ENCODE results near the gene HAGH.

The HAGH gene

DNA sequence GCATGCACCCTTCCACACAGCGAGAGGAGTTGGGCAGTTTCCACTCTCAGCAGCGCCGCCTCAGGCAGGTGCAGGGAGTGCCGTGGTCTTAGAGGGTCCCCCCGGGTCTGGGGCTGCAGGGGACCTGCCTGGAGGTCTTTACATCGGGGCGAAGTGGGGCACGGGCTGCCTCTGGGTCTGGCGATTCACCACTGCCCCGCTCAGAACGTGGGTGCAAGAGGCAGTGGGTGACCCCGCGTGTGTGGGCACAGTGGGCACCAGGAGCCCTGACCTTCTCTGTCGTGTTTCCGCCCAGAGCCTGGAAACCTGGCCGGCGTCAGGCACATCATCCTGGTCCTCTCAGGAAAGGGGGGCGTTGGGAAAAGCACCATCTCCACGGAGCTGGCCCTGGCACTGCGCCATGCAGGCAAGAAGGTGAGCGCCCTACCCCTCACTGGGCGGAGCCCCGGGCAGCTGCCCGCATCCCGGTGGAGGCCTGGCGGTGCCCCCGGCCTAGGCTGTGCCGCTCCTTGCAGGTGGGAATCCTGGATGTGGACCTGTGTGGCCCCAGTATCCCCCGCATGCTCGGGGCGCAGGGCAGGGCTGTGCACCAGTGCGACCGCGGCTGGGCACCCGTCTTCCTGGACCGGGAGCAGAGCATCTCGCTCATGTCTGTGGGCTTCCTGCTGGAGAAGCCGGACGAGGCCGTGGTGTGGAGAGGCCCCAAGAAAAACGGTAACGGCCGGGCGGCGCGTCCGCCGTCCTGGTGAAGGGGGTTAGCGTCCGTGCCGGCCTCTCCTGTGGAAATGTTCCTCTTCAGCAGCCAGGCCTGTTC lies 40.2 kb downstream of the HAGH start:
- DNase-seq (ENCODE audit: low read depth), result no peak

DNA sequence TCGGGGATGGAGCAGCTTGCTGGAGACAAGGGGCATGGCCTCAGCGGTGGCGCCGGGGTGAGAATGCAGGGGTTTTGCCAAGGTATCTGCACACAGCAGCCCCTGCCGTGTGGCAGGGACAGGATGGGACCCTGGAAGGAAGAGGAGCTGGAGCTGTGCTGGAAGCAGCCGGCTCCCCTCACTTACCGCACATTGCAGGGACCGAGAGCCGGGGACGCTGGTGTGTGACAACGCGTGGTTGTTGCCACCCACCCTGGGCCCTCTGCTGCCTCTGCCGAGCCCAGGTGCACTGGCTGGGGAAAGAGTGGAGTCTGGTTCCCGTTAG lies 40.8 kb downstream of the HAGH start:
- DNase-seq (ENCODE audit: low read depth), result no peak

DNA sequence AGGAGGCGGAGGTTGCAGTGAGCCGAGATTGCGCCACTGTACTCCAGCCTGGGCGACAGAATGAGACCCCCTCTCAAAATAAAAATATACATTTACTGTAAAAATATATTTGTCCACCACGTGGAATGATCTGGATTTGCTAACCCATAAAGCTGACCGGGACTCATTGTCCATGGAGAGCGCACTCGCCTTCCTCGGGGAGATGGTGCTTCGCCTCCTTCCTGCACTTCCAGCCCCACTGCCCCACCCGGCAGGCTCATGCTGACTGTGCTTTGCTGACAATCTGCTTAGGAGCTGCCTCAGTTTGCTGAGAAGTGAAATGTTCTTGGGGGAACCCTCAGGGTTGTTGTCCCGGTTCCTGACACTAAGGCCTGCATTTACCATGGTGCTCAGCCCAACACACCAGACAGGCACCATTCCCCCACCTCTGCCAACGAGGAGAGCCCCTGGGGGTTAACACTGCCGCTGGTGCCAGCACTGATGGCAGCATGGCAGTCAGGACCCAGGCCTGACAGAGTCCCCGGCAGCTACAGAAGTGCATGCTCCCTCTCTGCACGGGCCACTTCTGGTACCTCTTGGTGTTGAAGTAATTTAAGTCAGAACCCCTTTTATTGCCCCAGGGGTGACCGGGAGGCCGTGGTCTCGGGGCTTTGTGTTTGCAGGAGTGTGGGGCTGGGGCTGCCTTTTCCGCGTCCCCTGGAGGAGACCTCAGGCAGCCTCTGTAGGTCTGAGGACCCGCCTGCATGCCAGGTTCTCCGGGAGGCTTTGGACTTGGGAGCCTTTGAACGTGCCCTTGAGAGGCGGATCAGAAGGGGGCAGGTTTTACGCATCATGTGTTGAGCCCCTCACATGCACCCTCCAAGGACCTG lies 41.4 kb downstream of the HAGH start:
- no peak for DNase-seq (ENCODE audit: low read depth)

DNA sequence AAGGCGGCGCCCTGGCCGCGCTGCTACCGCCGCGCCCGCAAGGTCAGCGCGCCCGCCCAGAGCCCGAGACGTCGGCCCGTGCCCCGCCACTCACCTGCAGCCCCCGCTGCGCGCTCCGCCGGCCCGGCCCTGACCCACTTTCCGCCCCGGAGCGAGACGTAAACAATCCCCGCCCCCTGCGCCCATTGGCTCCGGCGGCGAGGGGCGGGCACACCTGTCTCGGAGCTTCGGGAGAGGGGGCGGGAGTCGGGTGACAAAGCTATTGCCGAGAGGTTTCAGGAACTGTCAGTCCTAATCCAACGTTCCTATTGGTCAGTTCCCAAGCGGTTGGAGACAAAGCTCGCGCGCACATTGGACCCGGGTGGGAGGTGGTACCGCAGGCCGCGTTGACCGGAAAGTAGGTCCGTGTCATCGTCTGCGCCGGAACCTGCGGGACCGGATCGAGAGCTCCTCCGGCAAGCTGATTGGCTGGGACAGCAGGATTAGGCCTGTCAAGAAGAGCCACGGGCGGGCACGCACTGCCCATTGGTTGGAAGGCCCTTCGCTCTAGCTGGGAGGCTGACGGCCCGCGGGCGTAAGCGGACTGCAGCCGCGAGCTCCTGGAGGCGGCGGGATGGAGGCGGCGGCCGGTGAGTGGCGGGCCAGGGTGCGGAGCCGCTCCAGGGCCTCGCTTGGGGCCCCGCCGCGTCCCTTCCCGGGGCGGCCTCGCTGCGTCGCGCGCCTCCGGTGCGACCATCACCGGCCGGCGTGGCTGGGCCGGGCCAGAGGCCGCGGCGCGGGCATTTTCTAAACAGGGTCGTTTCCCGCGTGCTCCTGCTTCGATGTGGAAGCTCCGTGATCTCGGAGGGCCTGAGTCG lies 44.0 kb downstream of the HAGH start, which contains the start of the genes NUBP2 and SPSB3:
NUBP2 (plus strand) TSS at position 553 of the 857 bp plus-strand sequence; CDS start at position 614, 61 bp downstream.
SPSB3 (minus strand) TSS at position 164 of the 857 bp plus-strand sequence. CDS start 1,088 bp downstream, outside the sequence.
- DNase-seq (ENCODE audit: low read depth), result peak; percentile 98

DNA sequence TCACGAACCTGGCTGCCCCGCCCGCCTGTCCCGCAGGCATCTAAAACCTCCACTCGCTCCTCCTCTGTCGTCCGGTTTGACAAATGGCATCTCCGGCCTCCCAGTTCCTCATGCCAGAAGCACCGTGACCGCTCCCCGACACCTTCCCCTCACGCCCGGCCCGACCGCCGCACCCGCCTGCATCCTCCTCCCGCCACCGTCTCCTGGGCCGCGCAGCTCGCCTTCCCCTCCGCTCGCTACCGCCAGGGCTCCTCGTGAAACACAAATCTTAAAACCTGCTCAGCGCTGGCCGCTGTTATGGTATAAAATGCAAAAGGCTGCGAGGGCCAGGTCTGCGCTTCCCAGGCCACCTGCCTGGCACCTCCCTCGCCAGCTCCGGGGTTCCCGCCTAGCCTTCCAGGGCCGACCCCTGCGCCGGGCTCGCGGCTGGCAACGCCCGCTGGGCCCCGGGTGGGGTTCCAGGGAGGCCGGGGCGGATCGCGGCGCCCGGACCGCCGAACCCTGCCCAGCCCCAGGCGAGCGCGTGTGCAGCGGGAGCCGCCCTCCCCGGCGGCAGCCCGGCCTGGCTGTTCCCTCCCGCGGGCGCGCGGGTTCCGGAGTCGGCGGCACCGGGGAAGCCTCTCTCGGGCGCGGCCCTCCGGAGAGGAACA lies 44.7 kb downstream of the HAGH start:
- no peak for DNase-seq (ENCODE audit: low read depth)

DNA sequence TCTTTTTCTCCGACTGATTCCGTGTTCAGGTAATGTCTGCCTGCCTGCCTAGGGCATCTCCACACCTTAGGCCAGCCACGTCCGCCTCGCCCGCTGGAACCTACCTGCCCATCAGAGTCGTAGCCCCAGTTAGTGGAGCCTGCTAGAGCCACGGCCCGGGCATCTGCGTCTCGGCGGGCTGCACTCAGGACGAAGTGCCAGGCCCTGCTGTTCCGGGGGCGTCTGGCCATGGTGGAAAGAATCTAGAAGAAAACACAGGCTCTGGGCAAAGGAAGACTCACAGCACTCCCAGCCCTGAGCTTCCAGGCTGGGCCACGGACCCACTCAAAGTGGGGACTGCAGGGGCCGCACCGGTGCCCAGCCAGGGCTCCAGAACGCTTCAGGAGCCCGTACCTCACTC lies 45.4 kb downstream of the HAGH start:
- no peak for DNase-seq (ENCODE audit: low read depth)

DNA sequence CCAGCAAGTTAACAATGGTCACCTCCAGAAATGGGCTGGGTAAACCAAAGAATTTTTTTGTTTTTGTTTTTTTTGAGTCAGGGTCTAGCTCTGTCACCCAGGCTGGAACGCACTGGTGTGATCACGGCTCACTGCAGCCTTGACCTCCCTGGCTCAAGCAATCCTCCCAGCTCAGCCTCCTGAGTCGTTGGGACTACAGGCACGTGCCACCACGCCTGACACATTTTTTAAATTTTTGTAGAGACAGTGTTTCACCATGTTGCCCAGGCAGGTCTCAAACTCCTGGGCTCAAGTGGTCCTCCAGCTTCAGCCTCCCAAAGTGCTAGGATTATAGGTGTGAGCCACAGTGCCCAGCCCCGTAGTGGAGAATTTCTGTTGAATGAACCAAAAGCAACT lies 46.0 kb downstream of the HAGH start:
- DNase-seq (ENCODE audit: low read depth), result no peak

DNA sequence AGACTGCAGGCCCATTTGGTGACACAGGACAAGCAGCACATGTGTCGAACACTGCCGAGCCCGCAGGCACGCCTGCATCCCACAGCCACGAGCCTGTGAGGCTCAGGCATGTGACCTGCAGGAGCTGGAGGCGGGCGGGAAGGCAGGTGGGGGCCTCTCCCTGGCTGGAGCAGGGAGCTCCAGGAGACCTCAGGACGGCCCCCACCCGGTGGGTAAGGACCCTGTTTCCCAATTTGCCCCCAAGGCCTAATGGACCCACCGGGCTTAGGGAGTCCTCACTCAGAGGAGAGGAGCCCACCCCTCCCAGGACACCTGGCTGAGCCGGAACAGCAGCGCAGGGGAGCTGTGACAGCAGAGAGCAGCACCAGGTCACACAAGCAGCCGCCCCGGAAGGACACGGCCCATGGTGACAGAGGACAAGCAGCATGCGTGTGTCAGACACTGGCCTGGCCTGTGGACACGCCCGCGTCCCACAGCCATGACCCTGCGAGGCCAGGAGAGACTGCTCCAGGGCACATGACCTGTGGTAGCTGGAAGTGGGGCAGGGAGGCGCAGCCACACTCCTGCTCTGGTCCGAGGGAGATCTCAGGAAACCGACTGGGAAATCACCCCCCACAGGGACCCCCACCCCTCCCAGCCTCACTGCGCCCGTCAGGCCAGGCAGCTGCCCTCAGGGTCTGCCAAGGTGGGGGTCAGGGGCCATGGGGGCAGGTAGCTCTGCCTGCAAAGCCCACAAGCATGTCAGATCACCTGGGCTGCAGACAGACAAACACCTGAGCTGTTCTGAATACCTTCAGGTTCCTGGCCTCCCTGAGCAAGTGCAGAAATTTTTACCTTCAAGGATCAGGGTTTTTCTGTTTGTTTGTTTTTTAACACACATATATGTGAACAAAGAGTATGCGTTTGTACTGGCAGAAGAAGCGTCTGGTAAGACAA lies 46.6 kb downstream of the HAGH start:
- DNase-seq (ENCODE audit: low read depth), result no peak

DNA sequence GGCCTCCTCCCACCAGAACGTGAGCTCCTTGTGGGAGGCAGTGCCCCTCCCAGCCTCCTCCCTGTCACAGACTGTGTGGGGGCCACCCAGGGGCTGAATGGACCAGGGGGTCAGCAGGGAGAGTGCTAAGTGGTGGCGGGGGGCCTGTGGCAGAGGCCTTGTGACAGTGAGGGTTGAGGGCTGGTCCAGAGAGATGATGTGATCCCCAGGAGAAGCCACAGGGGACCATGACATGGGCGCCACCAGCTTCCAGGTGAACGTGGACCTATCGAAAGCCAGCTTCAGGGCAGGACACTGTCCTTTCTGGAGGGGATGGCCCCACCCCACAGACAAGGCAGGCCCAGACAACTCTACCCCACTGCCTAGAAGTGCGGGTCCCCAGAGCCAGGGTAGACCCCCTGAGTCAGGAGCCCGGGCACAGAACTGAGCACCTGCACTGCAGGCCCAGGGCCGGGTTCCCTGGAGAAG lies 47.4 kb downstream of the HAGH start:
- DNase-seq (ENCODE audit: low read depth), result no peak

DNA sequence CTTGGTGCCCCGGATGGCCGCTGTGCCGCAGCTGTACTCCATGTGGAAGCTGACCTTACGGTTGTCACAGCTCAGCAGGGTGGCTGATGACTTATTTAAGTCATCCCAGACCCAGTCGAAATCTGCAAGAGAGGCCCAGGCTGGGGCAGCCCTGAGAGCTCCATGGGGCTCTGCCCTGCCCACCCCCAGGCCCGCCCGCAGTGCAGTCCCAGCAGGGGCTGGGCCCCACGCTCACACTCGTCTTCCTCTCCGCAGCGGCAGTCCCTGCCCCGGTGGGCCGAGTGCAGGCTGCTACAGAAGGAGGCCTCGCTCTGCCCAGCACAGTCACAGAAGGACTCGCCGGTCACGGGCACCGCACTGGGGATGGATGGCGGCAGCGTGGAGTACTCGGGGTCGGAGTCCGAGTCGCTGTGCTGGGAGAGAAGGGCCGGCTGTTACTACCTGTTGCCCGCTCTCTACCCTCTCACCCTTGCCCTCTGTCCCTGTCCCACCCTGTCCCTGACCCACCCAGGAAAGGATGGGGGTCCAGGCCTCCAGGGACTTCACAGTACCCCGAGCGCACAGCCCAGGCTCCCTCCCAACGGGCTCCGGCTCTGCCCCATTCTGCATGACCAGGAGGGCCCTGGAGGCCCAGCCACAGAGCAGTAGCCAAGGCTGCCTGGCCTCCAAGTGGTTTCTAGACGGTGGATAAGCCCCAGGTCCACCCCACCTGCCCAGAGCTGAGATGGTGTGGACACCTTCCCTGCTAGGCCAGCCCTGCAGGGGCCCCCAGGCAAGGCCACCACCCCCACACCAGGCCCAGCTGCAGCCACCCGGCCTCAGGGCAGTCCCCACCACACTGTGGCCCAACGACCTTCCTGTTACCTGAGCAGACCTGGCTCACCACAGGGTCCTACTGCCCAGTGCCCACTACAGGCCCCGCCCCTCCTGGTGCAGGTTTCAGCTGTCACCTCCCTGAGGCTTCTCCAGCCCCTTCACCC lies 48.1 kb downstream of the HAGH start:
- DNase-seq (ENCODE audit: low read depth), result no peak

DNA sequence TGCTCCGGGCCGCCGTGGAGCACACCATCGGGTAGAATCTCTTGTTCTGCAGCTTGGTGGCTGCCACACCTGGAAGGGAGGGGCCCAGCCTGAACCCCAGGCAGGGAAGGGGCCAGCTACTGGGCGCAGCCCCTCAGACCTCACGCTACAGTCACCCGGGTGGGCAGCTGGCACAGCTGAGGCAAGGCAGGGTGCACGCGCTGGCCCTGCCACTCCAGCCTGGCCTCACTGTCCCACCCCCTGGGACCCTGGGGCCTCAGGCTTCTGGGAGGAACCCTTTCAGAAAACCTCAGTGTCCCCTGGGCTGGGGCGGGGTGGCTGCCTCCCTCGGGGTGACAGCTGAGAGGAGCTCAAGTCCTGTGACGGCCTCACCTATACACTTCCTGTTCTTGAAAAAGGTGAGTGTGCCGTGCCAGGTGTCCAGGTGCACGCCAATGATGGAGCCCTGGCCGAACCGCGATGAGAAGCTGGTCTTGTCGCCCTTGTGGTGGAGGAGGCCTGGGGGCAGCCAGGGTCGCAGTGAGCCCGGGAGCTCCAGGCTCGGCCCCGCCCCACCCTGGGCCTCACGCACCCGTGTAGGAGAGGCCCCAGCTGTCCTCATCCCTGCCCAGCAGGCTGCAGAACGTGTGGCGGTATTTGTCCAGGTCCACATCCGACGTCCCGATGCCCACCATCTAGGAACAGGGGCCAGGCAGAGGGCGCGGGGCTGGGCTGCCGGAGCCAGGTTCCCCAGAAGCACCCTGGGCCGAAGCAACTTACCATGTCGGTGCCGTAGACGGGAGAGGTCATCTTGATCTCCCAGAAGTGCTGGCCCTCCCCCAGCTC lies 49.0 kb downstream of the HAGH start:
- DNase-seq (ENCODE audit: low read depth), result no peak

DNA sequence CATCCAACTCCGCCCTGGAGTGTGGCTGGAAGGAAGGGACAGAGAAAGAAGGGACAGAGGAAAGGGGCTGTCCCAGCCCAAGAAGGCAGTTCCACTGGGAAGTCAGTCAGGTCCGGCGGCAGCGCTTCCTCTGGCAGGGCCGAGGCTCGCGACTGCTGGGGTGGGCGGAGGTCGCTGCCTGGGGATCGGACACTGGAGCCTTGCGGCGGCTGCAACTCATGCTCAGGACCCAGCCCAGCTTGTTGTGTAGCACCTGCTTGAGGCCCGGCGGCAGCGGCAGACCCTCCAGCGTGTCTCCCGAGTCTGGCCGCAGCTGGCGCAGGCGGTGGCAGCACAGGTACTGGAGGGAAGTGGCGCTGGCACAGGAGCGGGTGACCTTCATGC lies 49.6 kb downstream of the HAGH start:
- no peak for DNase-seq (ENCODE audit: low read depth)

DNA sequence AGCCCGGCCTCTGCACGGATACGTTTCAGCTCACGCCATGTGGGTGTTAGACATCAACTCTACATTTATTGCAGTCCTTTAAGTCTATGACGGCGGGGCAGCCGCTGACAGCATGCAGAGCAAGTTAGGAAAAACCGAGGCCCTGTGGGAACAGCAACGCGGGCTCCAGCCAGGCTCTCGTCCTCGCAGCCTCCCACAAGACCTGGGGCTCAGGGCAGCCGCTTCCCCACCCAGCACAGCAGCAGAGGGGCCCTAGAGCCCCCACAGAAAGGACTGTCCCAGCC lies 50.0 kb downstream of the HAGH start:
- DNase-seq (ENCODE audit: low read depth), result no peak

DNA sequence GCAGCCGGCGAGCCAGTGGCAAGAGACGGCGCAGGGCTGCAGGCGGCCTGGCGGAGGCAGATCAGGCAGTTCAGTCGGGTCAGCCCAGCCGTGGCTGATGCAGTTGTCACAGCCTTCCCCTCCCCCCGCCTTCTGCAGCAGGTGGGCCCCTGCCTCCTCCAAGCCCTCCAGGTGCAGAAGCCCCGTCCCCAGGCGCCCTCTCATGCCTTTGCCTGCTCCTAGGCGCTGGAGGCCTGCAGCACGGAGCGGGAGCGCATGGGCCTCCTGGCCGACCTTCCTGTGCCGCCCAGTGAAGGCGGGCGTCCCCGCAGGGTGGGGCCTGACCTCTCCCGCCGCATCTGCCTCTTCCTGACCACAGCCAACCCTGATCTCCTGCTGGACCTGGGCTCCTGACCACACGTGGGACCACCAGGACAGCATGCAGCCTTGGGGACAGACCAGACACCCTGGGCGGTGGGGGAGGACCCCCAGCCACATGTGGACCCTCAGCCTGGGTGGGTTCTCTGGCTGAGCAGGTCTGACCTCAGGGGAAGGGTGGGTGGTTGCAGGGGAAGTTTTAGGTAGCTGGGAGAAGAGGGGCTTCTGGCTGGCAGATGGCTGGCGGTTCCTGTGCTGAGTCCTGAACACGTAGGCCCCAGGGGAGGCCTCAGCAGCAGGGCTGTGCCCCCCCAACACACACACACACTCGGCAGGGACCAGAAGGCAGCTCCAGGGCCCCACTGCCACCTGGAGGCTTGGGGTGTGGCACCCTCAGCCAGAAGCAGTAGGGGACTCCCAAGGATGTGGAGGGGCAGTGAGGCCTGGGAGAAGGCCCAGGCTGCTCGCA lies 50.6 kb downstream of the HAGH start:
- no peak for DNase-seq (ENCODE audit: low read depth)

DNA sequence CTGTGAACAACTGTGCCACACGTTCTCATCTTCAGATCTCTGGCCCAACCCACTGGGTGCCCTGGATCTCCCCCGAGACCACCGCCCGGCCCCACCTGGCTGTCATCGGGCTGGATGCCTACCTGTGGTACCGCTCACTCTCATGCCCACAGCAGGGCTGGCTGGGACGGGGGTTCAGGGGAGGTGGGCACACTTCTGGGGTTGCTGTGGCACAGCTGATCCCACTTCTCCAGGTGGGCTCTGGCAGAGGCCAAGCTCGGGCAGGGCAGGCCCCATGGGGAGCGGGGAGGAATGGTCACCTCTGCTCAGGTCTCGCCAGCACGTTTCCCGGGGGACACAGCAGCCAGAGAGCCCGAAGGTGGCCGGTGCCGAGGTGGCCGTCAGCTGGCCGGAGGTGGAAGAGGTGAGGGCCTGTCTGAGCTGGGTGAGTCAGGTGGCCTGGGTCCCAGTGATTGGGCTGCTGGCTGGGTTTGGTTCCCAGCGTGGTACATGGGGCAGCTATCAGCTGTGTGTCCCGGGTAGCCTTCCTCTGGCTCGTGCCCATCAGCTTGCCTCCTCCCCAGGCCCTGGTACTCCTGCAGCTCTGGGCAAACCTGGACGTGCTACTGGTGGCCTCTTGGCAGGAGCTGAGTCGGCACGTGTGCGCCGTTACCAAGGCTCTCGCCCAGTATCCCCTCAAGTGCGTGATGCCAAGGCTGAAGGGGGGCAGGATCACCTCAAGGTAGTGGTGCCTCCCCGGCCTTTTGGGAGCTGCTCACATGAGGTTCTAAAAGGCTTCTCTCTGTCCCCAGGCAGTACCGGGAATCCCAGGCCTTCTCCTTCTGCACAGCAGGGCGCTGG lies 51.4 kb downstream of the HAGH start:
- no peak for DNase-seq (ENCODE audit: low read depth)

DNA sequence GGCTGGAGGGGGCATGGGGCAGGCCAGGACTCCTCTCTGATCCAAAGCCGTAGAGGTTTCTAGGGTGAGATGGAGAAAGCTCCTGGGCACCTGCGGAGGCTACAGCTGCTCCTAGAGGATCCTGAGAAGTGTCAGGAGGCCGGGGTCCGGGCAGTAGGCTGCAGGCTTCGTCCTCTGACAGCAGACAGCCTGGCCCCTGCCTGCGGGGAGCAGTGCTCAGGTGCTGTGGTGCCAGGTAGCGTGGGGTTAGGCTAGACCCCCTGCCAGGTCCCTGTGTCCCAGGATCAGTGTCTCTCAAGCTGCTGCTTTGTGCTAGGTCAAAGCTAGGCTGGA lies 52.2 kb downstream of the HAGH start:
- DNase-seq (ENCODE audit: low read depth), result no peak
